Lung (tissue), 12 donors: ENCODE measurements around the gene CR1. TPM values are rescaled to one million over a fixed set of nuclear protein-coding genes. Genes with fewer than 3 reads are reported as not detected.
"Not testable (repeated sequence)": the region's sequence is repeated elsewhere in the genome, so short reads cannot be mapped to it uniquely, and the experiment has no call there.

ENCODE experiments used
- ATAC-seq: fragments of 200-7000 bp; cut with Tn5 transposase; one replicate; pipeline ENCODE4 v1.9.1; 2020; ENCODE audit warnings: moderate number of reproducible peaks; ENCODE audit not compliant: insufficient read depth, low FRiP score
- DNase-seq, 3 donors: peaks; one replicate each; pipeline ENCODE4 v3.0.0-alpha.2; 2013 to 2017
- H3K27ac ChIP-seq, 2 donors: one replicate each; pipeline ENCODE4 v1.5.1; 2013; ENCODE audit warnings: mild to moderate bottlenecking in 2 of 2, moderate library complexity in 2 of 2, control low read depth in 1 of 2, inconsistent platforms in 1 of 2, low read depth in 1 of 2, low read length in 1 of 2
- H3K27me3 ChIP-seq, 3 donors: one replicate each; pipeline ENCODE4 v1.5.1; 2013; ENCODE audit warnings: low read length in 2 of 3; ENCODE audit not compliant: control insufficient read depth in 3 of 3, insufficient read depth in 3 of 3
- H3K36me3 ChIP-seq, 4 donors: one replicate each; pipeline ENCODE4 v1.5.1; 2013; ENCODE audit warnings: low read length in 4 of 4, mild to moderate bottlenecking in 1 of 4, moderate library complexity in 1 of 4; ENCODE audit not compliant: control insufficient read depth in 4 of 4, insufficient read depth in 4 of 4
- H3K4me1 ChIP-seq, 5 donors: one replicate each; pipeline ENCODE4 v1.5.1; 2013; ENCODE audit warnings: low read length in 5 of 5, mild to moderate bottlenecking in 2 of 5, moderate library complexity in 1 of 5; ENCODE audit not compliant: control insufficient read depth in 5 of 5, insufficient read depth in 5 of 5
- H3K4me3 ChIP-seq: one replicate; pipeline ENCODE4 v1.5.1; 2013; ENCODE audit warnings: mild to moderate bottlenecking, control low read depth, moderate library complexity
- H3K9ac ChIP-seq, 2 donors: one replicate each; pipeline ENCODE4 v1.5.1; 2013; ENCODE audit warnings: low read length in 2 of 2, control low read depth in 1 of 2; ENCODE audit not compliant: insufficient read depth in 1 of 2
- H3K9me3 ChIP-seq, 4 donors: one replicate each; pipeline ENCODE4 v1.5.1; 2013; ENCODE audit warnings: low read length in 3 of 4, mild to moderate bottlenecking in 1 of 4, moderate library complexity in 1 of 4; ENCODE audit not compliant: control insufficient read depth in 4 of 4, insufficient read depth in 3 of 4
- CTCF ChIP-seq: IDR thresholded peaks from 2 replicates; pipeline ENCODE4 v1.5.1; 2012; ENCODE audit warnings: mild to moderate bottlenecking; ENCODE audit errors: control extremely low read depth, extremely low read depth
- WGBS, 2 donors: extraction: QIAGEN DNeasy Blood & Tissue Kit; methylation state at CpG; one replicate each; pipeline ENCODE4 v1.1.7; 2013; 5-methylcytosine and 5-hydroxymethylcytosine counted together
- polyA plus RNA-seq, 2 donors: library from polyadenylated mRNA; stranded (reverse); fragments of 200-250 nt; gene quantifications; one replicate each; pipeline ENCODE4 v1.2.1, GENCODE V29; 2013
- total RNA-seq, 2 donors: library from RNA; depleted of rRNA in 1 of 2; stranded (reverse); fragments of >200 nt in 1 of 2; gene quantifications; one replicate each; pipeline ENCODE4 v1.2.1, GENCODE V29; 2014 to 2021
- donor health status: control.
- donor health status: control.
- donor health status: Bipolar disorder and iron deficiency.
- donor health status: healthy.
- donor health status: DM: yes; HTN: yes; CAD: no.

Gene CR1
- total and polyA plus RNA-seq, 4 donors, result 0.57 to 26.6 (median 16.6) TPM

- Histone ChIP-seq H3K4me3 (no peak overlapping the region), H3K27ac (no peak overlapping the region), H3K36me3 (no peaks in the 10 kb centered on the region), H3K9me3 (no peaks in the 10 kb centered on the region), H3K9ac (no peak overlapping the region), H3K27me3 (no peaks in the 10 kb centered on the region), H3K4me1 (peaks cover 0 to 2% (median 0%) of the 10 kb centered on the region in 5 donors)
- no peak for DNase-seq
- TF ChIP-seq CTCF, result no peak
- ATAC-seq, result no peak
Observed at GRCh38 chr1:207633226-207633625, 137.3 kb downstream of the CR1 start.

DNA sequence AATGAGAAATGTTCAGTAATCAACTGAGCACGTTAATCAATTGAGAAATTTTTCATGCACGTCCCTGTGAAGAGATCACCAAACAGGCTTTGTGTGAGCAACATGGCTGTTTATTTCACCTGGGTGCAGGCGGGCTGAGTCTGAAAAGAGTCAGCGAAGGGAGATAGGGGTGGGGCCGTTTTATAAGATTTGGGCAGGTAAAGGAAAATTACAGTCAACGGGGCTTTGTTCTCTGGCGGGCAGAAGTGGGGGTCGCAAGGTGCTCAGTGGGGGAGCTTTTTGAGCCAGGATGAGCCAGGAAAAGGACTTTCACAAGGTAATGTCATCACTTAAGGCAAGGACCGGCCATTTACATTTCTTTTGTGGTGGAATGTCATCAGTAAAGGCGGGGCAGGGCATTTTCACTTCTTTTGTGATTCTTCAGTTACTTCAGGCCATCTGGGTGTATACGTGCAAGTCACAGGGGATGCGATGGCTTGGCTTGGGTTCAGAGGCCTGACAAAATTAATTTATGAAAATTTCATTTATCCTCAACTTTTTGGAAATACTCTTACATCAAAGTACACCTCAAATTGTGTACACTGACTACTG is 137.8 kb downstream of the CR1 start:
- not testable (repeated sequence) for H3K4me1 ChIP-seq, ATAC-seq, H3K27me3 ChIP-seq, H3K27ac ChIP-seq, DNase-seq, H3K4me3 ChIP-seq, H3K9me3 ChIP-seq, H3K36me3 ChIP-seq, H3K9ac ChIP-seq
- WGBS, 2 donors, result 86 to 89% methylated on average over 12 of the region's 12 CpGs

DNA sequence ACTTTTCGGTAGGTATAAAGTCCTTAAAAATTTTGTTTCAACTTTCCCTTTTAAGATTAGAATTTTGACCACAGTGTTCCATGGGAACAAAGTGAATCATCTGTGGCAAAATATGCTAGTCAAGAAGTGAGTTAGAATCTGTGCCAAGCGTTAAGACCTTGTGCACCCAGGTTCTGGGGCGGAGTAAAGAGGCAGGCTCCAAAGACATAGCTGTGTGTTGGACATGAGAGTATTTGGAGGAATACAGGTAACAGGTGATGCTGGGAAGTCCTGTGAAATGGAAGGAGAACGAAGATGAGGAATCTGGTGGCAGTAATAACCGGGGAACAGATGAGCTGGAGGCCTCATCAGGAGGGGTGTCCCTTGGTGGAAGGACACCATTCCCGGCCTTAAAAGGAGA is 138.3 kb downstream of the CR1 start:
- ATAC-seq, H3K27me3 ChIP-seq, H3K27ac ChIP-seq, H3K9me3 ChIP-seq, H3K4me1 ChIP-seq, H3K36me3 ChIP-seq, H3K4me3 ChIP-seq, H3K9ac ChIP-seq, DNase-seq: not testable (repeated sequence)
- WGBS, 2 donors, result 94 to 97% methylated on average over 4 to 6 of the region's 6 CpGs

DNA sequence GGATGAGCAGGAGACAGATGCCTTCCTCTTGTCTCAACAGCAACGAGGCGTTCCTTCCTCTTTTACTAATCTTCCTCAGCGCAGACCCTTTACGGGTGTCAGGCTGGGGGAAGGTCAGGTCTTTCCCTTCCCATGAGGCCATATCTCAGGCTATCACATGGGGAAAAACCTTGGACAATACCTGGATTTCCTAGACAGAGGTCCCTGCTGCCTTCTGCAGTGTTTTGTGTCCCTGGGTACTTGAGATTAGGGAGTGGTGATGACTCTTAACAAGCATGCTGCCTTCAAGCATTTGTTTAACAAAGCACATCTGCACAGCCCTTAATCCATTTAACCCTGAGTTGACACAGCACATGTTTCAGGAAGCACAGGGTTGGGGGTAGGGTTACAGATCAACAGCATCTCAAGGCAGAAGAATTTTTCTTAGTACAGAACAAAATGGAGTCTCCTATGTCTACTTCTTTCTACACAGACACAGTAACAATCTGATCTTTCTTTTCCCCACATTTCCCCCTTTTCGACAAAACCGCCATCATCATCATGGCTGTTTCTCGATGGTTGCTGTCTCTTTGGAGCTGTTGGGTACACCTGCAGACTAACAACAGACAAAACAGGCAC is 139.7 kb downstream of the CR1 start:
- H3K27me3 ChIP-seq, DNase-seq, H3K9me3 ChIP-seq, ATAC-seq, H3K9ac ChIP-seq, H3K4me1 ChIP-seq, H3K4me3 ChIP-seq, H3K36me3 ChIP-seq, H3K27ac ChIP-seq: not testable (repeated sequence)
- WGBS, 2 donors, result 51 to 60% methylated on average over 7 of the region's 7 CpGs

DNA sequence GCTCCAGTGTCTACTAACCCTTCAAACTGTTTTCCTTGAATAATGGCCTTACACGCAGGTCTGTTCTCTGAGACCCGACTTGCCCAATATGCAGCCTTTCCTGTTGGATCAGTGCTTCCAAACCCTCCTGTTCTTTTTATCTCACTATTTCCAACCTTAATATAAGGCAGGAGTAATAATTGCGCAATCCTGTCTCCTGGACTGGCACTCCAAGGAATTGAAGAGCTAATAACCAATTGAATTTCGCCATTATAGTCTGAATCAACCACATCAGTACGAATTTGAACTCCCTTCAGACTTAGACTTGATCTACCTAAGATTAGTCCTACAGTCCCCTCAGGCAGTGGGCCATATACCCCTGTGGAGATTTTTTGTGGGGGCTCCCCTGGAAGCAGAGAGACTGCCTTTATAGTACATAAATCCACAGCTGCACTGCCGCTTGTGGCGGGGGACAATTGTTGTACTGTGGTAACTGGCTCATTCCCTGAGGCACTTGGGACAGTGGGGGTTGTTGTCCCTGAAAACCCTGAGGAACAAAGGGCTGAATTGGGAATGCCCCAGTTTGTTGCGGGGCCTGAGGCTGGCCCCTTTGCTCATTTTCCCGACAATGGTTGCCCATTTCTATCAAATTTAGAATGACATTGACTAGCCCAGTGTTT is 142.7 kb downstream of the CR1 start:
- ATAC-seq, H3K36me3 ChIP-seq, H3K4me1 ChIP-seq, H3K9ac ChIP-seq, DNase-seq, H3K4me3 ChIP-seq, H3K9me3 ChIP-seq, H3K27ac ChIP-seq: not testable (repeated sequence)
- WGBS, 2 donors, result 84 to 95% methylated on average over 9 of the region's 9 CpGs
- peaks cover 0 to 12% (median 3%) of the 10 kb centered on the region in 3 donors for H3K27me3 ChIP-seq

DNA sequence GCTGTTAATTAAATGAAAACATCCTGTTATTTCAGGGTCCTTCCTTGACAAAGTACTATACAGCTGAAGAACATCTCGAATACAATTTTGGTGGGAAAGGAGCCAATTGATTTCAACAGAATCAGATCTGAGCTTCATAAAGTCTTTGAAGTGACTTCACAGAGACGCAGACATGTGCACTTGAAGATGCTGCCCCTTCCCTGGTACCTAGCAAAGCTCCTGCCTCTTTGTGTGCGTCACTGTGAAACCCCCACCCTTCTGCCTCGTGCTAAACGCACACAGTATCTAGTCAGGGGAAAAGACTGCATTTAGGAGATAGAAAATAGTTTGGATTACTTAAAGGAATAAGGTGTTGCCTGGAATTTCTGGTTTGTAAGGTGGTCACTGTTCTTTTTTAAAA is 143.4 kb downstream of the CR1 start:
- not testable (repeated sequence) for H3K9ac ChIP-seq, H3K4me3 ChIP-seq, H3K36me3 ChIP-seq, H3K27ac ChIP-seq, ATAC-seq, DNase-seq, H3K4me1 ChIP-seq, H3K9me3 ChIP-seq
- peaks cover 0 to 19% (median 6%) of the 10 kb centered on the region in 3 donors for H3K27me3 ChIP-seq
- 65 to 77% methylated on average over 5 of the region's 5 CpGs for WGBS, 2 donors
